GM12801 (cell line): ENCODE data around the gene PTPDC1.

ENCODE experiments used
- CTCF ChIP-seq: IDR thresholded peaks from one replicate; pipeline ENCODE4 v1.5.1; 2011; ENCODE audit warnings: control low read depth; ENCODE audit not compliant: insufficient read length; ENCODE audit errors: extremely low read depth

The PTPDC1 gene

GRCh38 chr9:94061864-94062263 is 22.4 kb upstream of the PTPDC1 start:
- TF ChIP-seq CTCF: no peak

- TF ChIP-seq CTCF: no peak
Observed at GRCh38 chr9:94065535-94065961, 18.7 kb upstream of the PTPDC1 start.

DNA sequence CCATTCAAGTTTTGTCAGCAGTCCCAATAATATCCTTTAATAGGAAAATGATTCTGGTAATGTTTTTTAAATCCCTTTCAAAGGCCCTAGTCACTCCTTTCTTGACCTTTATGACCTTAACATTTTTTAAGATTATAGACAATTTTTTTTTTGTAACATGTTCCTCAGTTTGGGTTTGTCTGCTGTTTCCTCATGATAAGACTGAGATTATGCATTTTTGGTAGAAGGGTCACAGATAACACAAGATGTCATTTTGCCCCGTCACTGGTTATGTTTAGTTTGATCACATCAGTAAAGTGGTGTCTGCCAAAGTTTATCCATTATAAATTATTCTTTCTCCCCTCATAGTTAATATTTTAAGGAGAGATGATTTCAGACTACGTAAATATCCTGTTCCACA is 16.0 kb upstream of the PTPDC1 start:
- no peak for TF ChIP-seq CTCF

GRCh38 chr9:94076557-94076956 is 7.7 kb upstream of the PTPDC1 start:
- TF ChIP-seq CTCF: no peak

GRCh38 chr9:94078086-94078485 is 6.2 kb upstream of the PTPDC1 start:
- TF ChIP-seq CTCF: no peak

GRCh38 chr9:94079236-94079635 is 5.0 kb upstream of the PTPDC1 start:
- TF ChIP-seq CTCF: no peak

DNA sequence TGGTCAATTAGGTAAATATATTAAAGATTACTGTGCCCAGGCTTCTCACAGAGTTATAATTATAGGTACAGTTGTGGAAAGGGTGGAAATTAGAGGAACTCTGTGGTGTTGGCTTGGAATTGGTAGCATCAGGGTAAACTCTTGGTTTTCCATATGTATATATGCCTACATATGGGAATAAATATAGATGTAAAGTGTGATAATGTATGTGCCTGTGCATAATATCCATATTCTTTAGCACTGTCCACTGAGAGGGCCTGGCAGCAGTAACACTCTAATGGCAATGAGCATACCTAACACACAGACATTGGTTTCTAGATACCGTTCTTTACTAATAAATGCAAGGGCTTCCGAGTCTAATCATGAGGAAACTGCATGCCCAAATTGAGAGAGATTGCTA is 4.0 kb upstream of the PTPDC1 start:
- no peak for TF ChIP-seq CTCF

DNA sequence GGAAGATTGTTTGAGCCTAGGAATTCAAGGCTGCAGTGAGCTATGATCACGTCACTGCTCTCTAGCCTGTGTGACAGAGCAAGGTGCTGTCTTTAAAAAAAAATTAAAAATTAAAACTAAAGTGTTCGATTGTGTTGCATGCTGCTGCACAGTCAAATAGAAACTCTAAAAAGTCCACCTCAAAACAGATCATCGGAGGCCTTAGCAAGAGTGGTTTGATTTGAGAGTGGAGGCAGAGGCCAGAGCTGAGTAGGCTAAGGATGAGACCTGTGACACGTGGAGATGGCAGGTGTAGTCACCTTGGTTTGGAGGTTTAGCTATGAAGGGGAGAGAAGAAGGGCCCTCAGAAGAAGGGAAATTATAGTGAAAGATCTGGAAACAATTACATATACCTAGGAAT is 2.8 kb upstream of the PTPDC1 start:
- TF ChIP-seq CTCF: no peak
